Activated T-cell treated with anti-CD3 and anti-CD28 coated beads, Interleukin-2, amount 50 U/mL, for 4 hours (primary cell): Measurements from ENCODE around the gene ANKRD36B. TPM values are rescaled to one million over a fixed set of nuclear protein-coding genes. Genes with fewer than 3 reads are reported as not detected.
"Not testable (repeated sequence)": the region's sequence is repeated elsewhere in the genome, so short reads cannot be mapped to it uniquely, and the experiment has no call there.

Experiments
- ATAC-seq, 2 donors: fragments of 200-7000 bp; cut with Tn5 transposase; one replicate each; pipeline ENCODE4 v1.10.0; 2021
- DNase-seq: peaks from one replicate; pipeline ENCODE4 v3.0.0-alpha.2; 2020
- H3K27me3 Mint-ChIP-seq: one replicate; pipeline ENCODE4 v1.8.0; 2021; ENCODE audit warnings: low read depth, mixed read lengths
- H3K36me3 Mint-ChIP-seq: one replicate; pipeline ENCODE4 v1.8.0; 2022; ENCODE audit warnings: mixed read lengths; ENCODE audit not compliant: insufficient read depth
- H3K4me1 Mint-ChIP-seq: one replicate; pipeline ENCODE4 v1.8.0; 2021; ENCODE audit warnings: low read depth, mixed read lengths
- H3K4me3 Mint-ChIP-seq: one replicate; pipeline ENCODE4 v1.8.0; 2021; ENCODE audit warnings: mild to moderate bottlenecking, moderate library complexity, mixed read lengths
- H3K9me3 Mint-ChIP-seq: one replicate; pipeline ENCODE4 v1.8.0; 2021; ENCODE audit warnings: mixed read lengths
- total RNA-seq, 3 donors: library from RNA; stranded (reverse); gene quantifications; one replicate each; pipeline ENCODE4 v1.2.1, GENCODE V29; 2021

The ANKRD36B gene
- total RNA-seq, 3 donors from 2014 or later, result 12.2 to 17.3 (median 13.7) TPM

DNA sequence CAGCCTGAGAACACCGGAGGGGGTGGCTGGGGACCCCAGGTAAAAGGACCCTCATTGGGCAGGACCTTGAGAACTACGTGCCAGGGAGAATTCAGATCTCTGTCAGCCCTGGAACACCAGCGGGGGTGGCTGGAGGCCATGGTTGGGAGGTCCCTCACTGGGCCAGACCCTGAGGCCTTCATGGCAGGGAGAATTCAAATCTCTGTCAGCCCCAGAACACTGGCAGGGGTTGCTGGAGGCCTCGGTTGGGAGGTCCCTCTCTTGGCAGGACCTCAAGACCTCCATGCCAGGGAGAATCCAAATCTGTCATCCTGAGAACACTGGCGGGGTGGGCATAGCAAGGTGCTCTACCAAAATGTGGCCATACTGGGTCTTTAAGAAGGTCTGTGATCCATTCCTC lies 99.5 kb downstream of the ANKRD36B start:
- not testable (repeated sequence) for H3K9me3 Mint-ChIP-seq, H3K36me3 Mint-ChIP-seq, H3K27me3 Mint-ChIP-seq, ATAC-seq, H3K4me1 Mint-ChIP-seq, H3K4me3 Mint-ChIP-seq
- peak; percentile 4 for DNase-seq

Other genes with a start within 250 kb of the ANKRD36B start
- 100 to 1,000 TPM; 198 to 216 (median 215) TPM for gene COX5B, start 56.2 kb upstream of the ANKRD36B start, total RNA-seq
- 10 to 100 TPM; 66.3 to 70.7 (median 67.1) TPM for gene ACTR1B, start 74.2 kb upstream of the ANKRD36B start, total RNA-seq
- gene C2orf92, start 79.8 kb upstream of the ANKRD36B start, total RNA-seq, result 1 to 10 TPM; 3.3 to 4.4 (median 4.0) TPM
- 100 to 1,000 TPM; 156 to 194 (median 186) TPM for gene ZAP70, start 123.7 kb upstream of the ANKRD36B start, total RNA-seq